ENCODE measurements around the gene MRPS6.
A peak's percentile ranks its signal among the peaks of the same experiment; 100 is the strongest.

The MRPS6 gene

GRCh38 chr21:34110594-34111202 lies 37.3 kb downstream of the MRPS6 start:
- DNase-seq (ENCODE audit: insufficient read length, low spot score) (no peak), FAIRE-seq (peak; percentile 63)
- TF ChIP-seq PAX5 (IDR thresholded peaks at IDR 0.05; ENCODE audit: insufficient read depth, low read length, severe bottlenecking) (no peak), POU2F2 (IDR thresholded peaks at IDR 0.05; ENCODE audit: low read depth, low read length) (no peak), SPI1 (IDR thresholded peaks at IDR 0.05; ENCODE audit: low read depth, low read length) (no peak), POLR2AphosphoS5 (IDR thresholded peaks at IDR 0.05; ENCODE audit: low read depth, low read length) (no peak), TAF1 (IDR thresholded peaks at IDR 0.05; ENCODE audit: low read depth, low read length) (no peak), POLR2A (IDR thresholded peaks at IDR 0.05; ENCODE audit: low read depth, low read length) (no peak)

- no peak for DNase-seq (ENCODE audit: insufficient read length, low spot score)
- no peak for TF ChIP-seq SPI1 (IDR thresholded peaks at IDR 0.05; ENCODE audit: low read depth, low read length)
- TF ChIP-seq POLR2A (IDR thresholded peaks at IDR 0.05; ENCODE audit: low read depth, low read length) = no peak
- TF ChIP-seq TAF1 (IDR thresholded peaks at IDR 0.05; ENCODE audit: low read depth, low read length) = no peak
- TF ChIP-seq POU2F2 (IDR thresholded peaks at IDR 0.05; ENCODE audit: low read depth, low read length) = no peak
- TF ChIP-seq PAX5 (IDR thresholded peaks at IDR 0.05; ENCODE audit: insufficient read depth, low read length, severe bottlenecking) = no peak
- no peak for TF ChIP-seq POLR2AphosphoS5 (IDR thresholded peaks at IDR 0.05; ENCODE audit: low read depth, low read length)
- no peak for FAIRE-seq
Observed at GRCh38 chr21:34112316-34113033, 39.1 kb downstream of the MRPS6 start.

GRCh38 chr21:34113842-34114241 lies 40.5 kb downstream of the MRPS6 start:
- FAIRE-seq (no peak), DNase-seq (ENCODE audit: insufficient read length, low spot score) (no peak)
- TF ChIP-seq POLR2AphosphoS5 (IDR thresholded peaks at IDR 0.05; ENCODE audit: low read depth, low read length) = no peak
- TF ChIP-seq POLR2A (IDR thresholded peaks at IDR 0.05; ENCODE audit: low read depth, low read length) = no peak
- no peak for TF ChIP-seq TAF1 (IDR thresholded peaks at IDR 0.05; ENCODE audit: low read depth, low read length)
- TF ChIP-seq SPI1 (IDR thresholded peaks at IDR 0.05; ENCODE audit: low read depth, low read length) = no peak
- no peak for TF ChIP-seq POU2F2 (IDR thresholded peaks at IDR 0.05; ENCODE audit: low read depth, low read length)
- TF ChIP-seq PAX5 (IDR thresholded peaks at IDR 0.05; ENCODE audit: insufficient read depth, low read length, severe bottlenecking) = no peak

- TF ChIP-seq TAF1 (IDR thresholded peaks at IDR 0.05; ENCODE audit: low read depth, low read length) (no peak), POLR2AphosphoS5 (IDR thresholded peaks at IDR 0.05; ENCODE audit: low read depth, low read length) (no peak), POLR2A (IDR thresholded peaks at IDR 0.05; ENCODE audit: low read depth, low read length) (no peak), PAX5 (IDR thresholded peaks at IDR 0.05; ENCODE audit: insufficient read depth, low read length, severe bottlenecking) (no peak), SPI1 (IDR thresholded peaks at IDR 0.05; ENCODE audit: low read depth, low read length) (no peak)
- DNase-seq (ENCODE audit: insufficient read length, low spot score) (no peak), FAIRE-seq (no peak)
Observed at GRCh38 chr21:34115160-34115559, 41.8 kb downstream of the MRPS6 start.

- FAIRE-seq (no peak), DNase-seq (ENCODE audit: insufficient read length, low spot score) (no peak)
Observed at GRCh38 chr21:34116569-34116968, 43.2 kb downstream of the MRPS6 start.

GRCh38 chr21:34120867-34121266 lies 47.5 kb downstream of the MRPS6 start:
- TF ChIP-seq TAF1 (IDR thresholded peaks at IDR 0.05; ENCODE audit: low read depth, low read length) = no peak
- no peak for TF ChIP-seq POLR2A (IDR thresholded peaks at IDR 0.05; ENCODE audit: low read depth, low read length)
- TF ChIP-seq POU2F2 (IDR thresholded peaks at IDR 0.05; ENCODE audit: low read depth, low read length) = no peak
- no peak for TF ChIP-seq POLR2AphosphoS5 (IDR thresholded peaks at IDR 0.05; ENCODE audit: low read depth, low read length)
- no peak for TF ChIP-seq PAX5 (IDR thresholded peaks at IDR 0.05; ENCODE audit: insufficient read depth, low read length, severe bottlenecking)
- no peak for TF ChIP-seq SPI1 (IDR thresholded peaks at IDR 0.05; ENCODE audit: low read depth, low read length)
- FAIRE-seq (no peak), DNase-seq (ENCODE audit: insufficient read length, low spot score) (no peak)

More at GRCh38 chr21:34116569-34116968, 43.2 kb downstream of the MRPS6 start:
- TF ChIP-seq POLR2AphosphoS5 (IDR thresholded peaks at IDR 0.05; ENCODE audit: low read depth, low read length) (no peak), TAF1 (IDR thresholded peaks at IDR 0.05; ENCODE audit: low read depth, low read length) (no peak), POLR2A (IDR thresholded peaks at IDR 0.05; ENCODE audit: low read depth, low read length) (no peak), PAX5 (IDR thresholded peaks at IDR 0.05; ENCODE audit: insufficient read depth, low read length, severe bottlenecking) (no peak), SPI1 (IDR thresholded peaks at IDR 0.05; ENCODE audit: low read depth, low read length) (no peak), POU2F2 (IDR thresholded peaks at IDR 0.05; ENCODE audit: low read depth, low read length) (no peak)

- DNase-seq (ENCODE audit: insufficient read length, low spot score) (no peak), FAIRE-seq (no peak)
- no peak for TF ChIP-seq PAX5 (IDR thresholded peaks at IDR 0.05; ENCODE audit: insufficient read depth, low read length, severe bottlenecking)
- TF ChIP-seq POLR2A (IDR thresholded peaks at IDR 0.05; ENCODE audit: low read depth, low read length) = no peak
- TF ChIP-seq SPI1 (IDR thresholded peaks at IDR 0.05; ENCODE audit: low read depth, low read length) = no peak
- no peak for TF ChIP-seq POLR2AphosphoS5 (IDR thresholded peaks at IDR 0.05; ENCODE audit: low read depth, low read length)
Observed at GRCh38 chr21:34122047-34122446, 48.7 kb downstream of the MRPS6 start.

GRCh38 chr21:34123609-34124008 lies 50.2 kb downstream of the MRPS6 start:
- DNase-seq (ENCODE audit: insufficient read length, low spot score) (no peak), FAIRE-seq (no peak)
- TF ChIP-seq POU2F2 (IDR thresholded peaks at IDR 0.05; ENCODE audit: low read depth, low read length) (no peak), SPI1 (IDR thresholded peaks at IDR 0.05; ENCODE audit: low read depth, low read length) (no peak), TAF1 (IDR thresholded peaks at IDR 0.05; ENCODE audit: low read depth, low read length) (no peak), POLR2AphosphoS5 (IDR thresholded peaks at IDR 0.05; ENCODE audit: low read depth, low read length) (no peak), POLR2A (IDR thresholded peaks at IDR 0.05; ENCODE audit: low read depth, low read length) (no peak), PAX5 (IDR thresholded peaks at IDR 0.05; ENCODE audit: insufficient read depth, low read length, severe bottlenecking) (no peak)

GRCh38 chr21:34126269-34126668 lies 52.9 kb downstream of the MRPS6 start:
- FAIRE-seq (no peak), DNase-seq (ENCODE audit: insufficient read length, low spot score) (no peak)
- TF ChIP-seq PAX5 (IDR thresholded peaks at IDR 0.05; ENCODE audit: insufficient read depth, low read length, severe bottlenecking) (no peak), POU2F2 (IDR thresholded peaks at IDR 0.05; ENCODE audit: low read depth, low read length) (no peak), POLR2A (IDR thresholded peaks at IDR 0.05; ENCODE audit: low read depth, low read length) (no peak), POLR2AphosphoS5 (IDR thresholded peaks at IDR 0.05; ENCODE audit: low read depth, low read length) (no peak), SPI1 (IDR thresholded peaks at IDR 0.05; ENCODE audit: low read depth, low read length) (no peak), TAF1 (IDR thresholded peaks at IDR 0.05; ENCODE audit: low read depth, low read length) (no peak)
